ENCODE data around the gene MFSD11.

MFSD11 gene

DNA sequence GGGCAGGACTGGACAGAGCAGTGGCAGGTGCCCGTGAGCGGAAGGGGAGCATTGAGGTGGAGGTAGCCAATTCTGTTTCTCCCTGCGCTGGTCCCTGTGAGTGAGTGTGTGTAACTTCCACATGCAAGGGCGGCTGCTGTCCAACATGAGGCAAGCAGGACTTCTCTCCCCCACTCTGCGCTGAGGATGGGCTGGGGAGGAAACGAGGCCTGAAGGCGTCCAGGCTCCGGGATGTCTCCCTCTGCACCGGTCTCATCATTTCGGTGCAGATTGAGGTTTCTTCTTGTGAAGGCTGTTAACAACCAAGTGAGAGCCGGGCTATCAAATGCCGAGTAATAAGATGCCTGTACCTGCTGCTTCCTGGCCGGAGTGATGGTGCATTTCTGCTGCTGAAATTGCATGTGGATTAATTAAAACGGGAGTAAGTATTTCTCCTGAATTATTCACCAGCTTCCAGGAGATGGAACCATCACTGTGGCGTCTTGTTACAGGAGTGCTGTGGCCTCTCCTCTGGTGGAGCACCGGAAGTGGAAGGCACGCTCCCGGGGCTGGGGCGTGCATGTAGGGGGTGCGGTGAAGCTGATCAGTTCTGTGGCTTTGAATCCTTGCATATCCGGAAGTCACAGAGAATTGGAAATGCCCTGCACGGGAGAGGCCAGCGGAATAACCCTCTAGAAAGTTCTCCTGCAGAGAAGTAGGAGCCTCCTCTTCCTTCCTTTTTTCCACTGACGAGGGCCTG is 88.6 kb downstream of the MFSD11 start:
- no peaks in the 10 kb centered on the region for H3K9me3 Mint-ChIP-seq

DNA sequence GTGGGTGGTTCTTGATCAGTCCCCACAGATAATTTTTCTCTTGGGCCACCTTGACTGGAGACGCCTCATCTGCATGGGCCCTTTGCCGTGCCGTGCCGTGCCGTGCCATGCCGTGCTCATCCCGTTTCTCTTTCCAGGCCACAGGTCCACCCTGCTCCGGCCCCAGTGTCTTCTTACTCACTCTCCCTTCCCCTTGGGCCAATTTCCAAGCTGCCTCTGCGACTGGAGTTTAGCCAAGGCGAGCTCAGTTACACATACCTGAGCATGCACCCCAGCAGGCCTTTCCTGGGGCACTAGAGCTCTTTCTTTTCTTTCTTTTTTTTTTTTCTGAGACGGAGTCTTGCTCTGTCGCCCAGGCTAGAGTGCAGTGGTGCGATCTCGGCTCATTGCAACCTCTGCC is 89.8 kb downstream of the MFSD11 start:
- no peak for DNase-seq (ENCODE audit: low spot score)
- Mint-ChIP-seq H3K4me1 (ENCODE audit: low read depth) (peaks cover 6% of the 10 kb centered on the region), H3K9me3 (no peaks in the 10 kb centered on the region), H3K27ac (no peak overlapping the region), H3K27me3 (ENCODE audit: low read depth) (no peaks in the 10 kb centered on the region), H3K36me3 (ENCODE audit: low read depth) (no peaks in the 10 kb centered on the region), H3K4me3 (no peak overlapping the region)

More for the DNA sequence above, 88.6 kb downstream of the MFSD11 start:
- H3K36me3 Mint-ChIP-seq (ENCODE audit: low read depth): no peaks in the 10 kb centered on the region
- DNase-seq (ENCODE audit: low spot score): no peak
- no peak overlapping the region for H3K4me3 Mint-ChIP-seq
- peaks cover 6% of the 10 kb centered on the region for H3K4me1 Mint-ChIP-seq (ENCODE audit: low read depth)
- H3K27me3 Mint-ChIP-seq (ENCODE audit: low read depth): no peaks in the 10 kb centered on the region
- no peak overlapping the region for H3K27ac Mint-ChIP-seq
